HCT116 (cell line): Measurements from ENCODE around the gene NOL4L.

Experiments used
- CTCF ChIP-seq, 3 experiments: fragments of 200-600 bp in 1 of 3; sonication (generic) in 1 of 3; IDR thresholded peaks in 2 of 3; conservative IDR thresholded peaks in 1 of 3; 2 replicates each; pipeline ENCODE4 v1.5.1; 2012 to 2017; ENCODE audit warnings: low read depth in 2 of 3, low read length in 2 of 3, antibody characterized with exemption in 1 of 3, borderline replicate concordance in 1 of 3, control low read depth in 1 of 3, mild to moderate bottlenecking in 1 of 3, mixed read lengths in 1 of 3, mixed run types in 1 of 3, moderate library complexity in 1 of 3; ENCODE audit not compliant: insufficient read depth in 1 of 3
- EZH2 ChIP-seq: fragments of 200-600 bp; sonication (generic); IDR thresholded peaks from 2 replicates; pipeline ENCODE4 v1.6.1; 2017; ENCODE audit warnings: antibody characterized with exemption, mixed run types
- ZNF274 ChIP-seq: fragments of 200-500 bp; sonication (Bioruptor generic); IDR thresholded peaks from 2 replicates; pipeline ENCODE4 v1.6.1; 2014; ENCODE audit warnings: mild to moderate bottlenecking, low read depth, low read length, inconsistent platforms

DNA sequence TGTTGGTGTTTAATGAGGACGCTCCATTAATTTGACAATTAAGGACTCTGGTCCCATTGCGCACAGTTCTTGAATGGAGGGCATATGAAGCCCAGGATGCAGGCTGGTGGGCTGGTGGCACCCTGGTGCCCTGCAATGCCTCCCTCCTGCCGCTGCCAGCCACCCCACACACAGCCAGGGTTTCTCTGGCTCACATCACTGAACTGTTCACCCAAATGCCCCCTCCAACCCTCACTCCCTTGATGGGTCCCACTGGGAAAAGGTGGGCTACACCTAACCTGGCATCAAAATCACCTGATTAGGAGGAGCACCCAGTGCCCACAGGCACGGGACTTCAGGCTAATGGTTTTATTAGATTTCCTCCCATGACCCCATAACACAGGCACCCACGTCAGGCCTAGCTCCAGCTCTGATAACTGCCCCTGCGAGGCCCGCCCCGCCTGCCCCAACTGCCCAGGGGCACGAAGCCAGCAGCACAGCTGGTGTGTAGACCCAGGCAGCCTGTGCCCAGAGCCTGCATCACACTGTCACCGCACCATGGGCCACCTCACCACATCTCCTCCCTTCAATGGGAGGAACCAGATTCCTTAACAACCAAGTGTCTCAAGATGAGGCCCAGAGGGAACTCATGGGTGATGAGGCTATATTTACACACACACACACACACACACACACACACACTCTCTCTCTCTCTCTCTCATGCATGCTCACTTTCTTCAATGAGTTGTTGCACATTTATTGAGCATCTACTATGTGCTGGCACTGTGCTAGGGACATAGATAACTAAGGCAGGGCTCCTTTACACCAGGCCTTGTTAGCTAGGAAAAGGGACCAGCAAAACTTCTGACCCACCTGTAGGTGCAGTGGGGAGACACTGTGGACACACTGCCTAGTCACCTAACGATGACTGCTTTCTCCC lies 107.3 kb downstream of the NOL4L start:
- TF ChIP-seq CTCF (IDR thresholded peaks at IDR 0.05 in 2 of 3, conservative IDR thresholded peaks at IDR 0.05 in 1 of 3; ENCODE audit: borderline replicate concordance in 1 of 3, insufficient read depth in 1 of 3, low read depth in 2 of 3, low read length in 2 of 3), result no peak
- TF ChIP-seq EZH2, result no peak
- TF ChIP-seq ZNF274, result no peak
